ENCODE results near the gene OR51B2. TPM values are rescaled to one million over a fixed set of nuclear protein-coding genes. Genes with fewer than 3 reads are reported as not detected.

The OR51B2 gene, protein sequence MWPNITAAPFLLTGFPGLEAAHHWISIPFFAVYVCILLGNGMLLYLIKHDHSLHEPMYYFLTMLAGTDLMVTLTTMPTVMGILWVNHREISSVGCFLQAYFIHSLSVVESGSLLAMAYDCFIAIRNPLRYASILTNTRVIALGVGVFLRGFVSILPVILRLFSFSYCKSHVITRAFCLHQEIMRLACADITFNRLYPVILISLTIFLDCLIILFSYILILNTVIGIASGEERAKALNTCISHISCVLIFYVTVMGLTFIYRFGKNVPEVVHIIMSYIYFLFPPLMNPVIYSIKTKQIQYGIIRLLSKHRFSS
- not detected in 2 replicates for total RNA-seq (2021)
- long read RNA-seq: 0 reads

DNA sequence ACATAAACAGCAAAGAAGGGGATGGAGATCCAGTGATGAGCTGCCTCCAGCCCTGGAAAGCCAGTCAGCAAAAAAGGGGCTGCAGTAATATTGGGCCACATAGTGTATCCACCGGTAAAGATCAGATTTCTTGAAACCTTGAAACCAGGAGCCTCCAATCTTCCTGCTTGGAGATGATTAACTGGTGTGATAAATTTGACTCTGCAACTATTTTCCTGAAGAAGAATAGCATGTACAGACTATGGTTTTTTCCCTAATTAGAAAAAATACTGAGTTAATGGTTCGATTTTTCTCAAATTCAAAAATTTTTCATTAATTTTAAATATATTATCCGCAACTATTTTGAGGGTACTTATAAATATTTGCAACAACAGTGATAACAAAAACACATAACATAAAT is at the start of gene OR51B2:
Gene OR51B2, minus strand, starts transcription at position 101 of the 400 bp plus-strand sequence. Its CDS starts 0 bp downstream, at position 101.
- Histone ChIP-seq H2BK20ac (ENCODE audit: low read depth, low read length, poor library complexity, severe bottlenecking) (no peak within 1 kb of the TSS), H2AK5ac (ENCODE audit: insufficient read length, low read length) (no peak within 1 kb of the TSS), H2BK15ac (ENCODE audit: low read depth, low read length) (no peak within 1 kb of the TSS), H2BK120ac (ENCODE audit: low read depth, low read length, poor library complexity, severe bottlenecking) (no peak within 1 kb of the TSS), H2BK5ac (ENCODE audit: insufficient read length, low read length) (no peak within 1 kb of the TSS), H4K91ac (ENCODE audit: insufficient read length, low read depth, low read length) (no peak within 1 kb of the TSS), H3K23me2 (ENCODE audit: insufficient read length, low read depth, low read length, poor library complexity, severe bottlenecking) (no peaks in the 10 kb centered on the region), H3K23ac (ENCODE audit: insufficient read length, low read depth, low read length) (no peak within 1 kb of the TSS), H2AFZ (ENCODE audit: low read length) (no peak within 1 kb of the TSS), H3K79me2 (ENCODE audit: insufficient read depth, low read length) (no peaks in the 10 kb centered on the region), H3K18ac (ENCODE audit: insufficient read length, low read depth, low read length) (no peak within 1 kb of the TSS), H3K14ac (ENCODE audit: insufficient read depth, low read length) (no peak within 1 kb of the TSS), H3K27me3 (ENCODE audit: insufficient read depth, low read length) (no peaks in the 10 kb centered on the region), H3K27ac (ENCODE audit: insufficient read length, low read depth, low read length) (no peak within 1 kb of the TSS), H4K20me1 (ENCODE audit: control insufficient read depth, insufficient read depth, insufficient read length) (no peaks in the 10 kb centered on the region), H4K8ac (replicated peaks; ENCODE audit: insufficient read length, low read depth, low read length) (no peak within 1 kb of the TSS), H3K4me1 (ENCODE audit: insufficient read depth, low read length) (no peaks in the 10 kb centered on the region), H3K9me3 (ENCODE audit: control insufficient read depth, low read depth, low read length) (no peaks in the 10 kb centered on the region), H3K4ac (ENCODE audit: low read depth, low read length) (no peak within 1 kb of the TSS), H3K4me2 (ENCODE audit: insufficient read depth, insufficient read length, low read length) (no peak within 1 kb of the TSS), H3K56ac (ENCODE audit: insufficient read length, low read depth, low read length) (no peak within 1 kb of the TSS), H3K79me1 (ENCODE audit: insufficient read depth, low read depth, low read length, poor library complexity, severe bottlenecking) (no peaks in the 10 kb centered on the region), H3T11ph (ENCODE audit: low read length) (no peak within 1 kb of the TSS), H3K9ac (ENCODE audit: extremely low read depth, insufficient read length, low read length) (no peak within 1 kb of the TSS), H2BK12ac (ENCODE audit: insufficient read length, low read depth, low read length) (no peak within 1 kb of the TSS), H4K5ac (ENCODE audit: insufficient read length, low read depth, low read length) (no peak within 1 kb of the TSS)
- Mint-ChIP-seq H3K36me3 (ENCODE audit: insufficient read depth in 1 of 3, low read depth in 3 of 3) (no peaks in the 10 kb centered on the region), H3K9me3 (no peaks in the 10 kb centered on the region), H3K4me1 (no peaks in the 10 kb centered on the region), H3K27me3 (ENCODE audit: low read depth) (no peaks in the 10 kb centered on the region), H3K4me3 (no peak within 1 kb of the TSS), H3K27ac (no peak within 1 kb of the TSS)
- no peak for DNase-seq
- TF ChIP-seq, protein P1, sequence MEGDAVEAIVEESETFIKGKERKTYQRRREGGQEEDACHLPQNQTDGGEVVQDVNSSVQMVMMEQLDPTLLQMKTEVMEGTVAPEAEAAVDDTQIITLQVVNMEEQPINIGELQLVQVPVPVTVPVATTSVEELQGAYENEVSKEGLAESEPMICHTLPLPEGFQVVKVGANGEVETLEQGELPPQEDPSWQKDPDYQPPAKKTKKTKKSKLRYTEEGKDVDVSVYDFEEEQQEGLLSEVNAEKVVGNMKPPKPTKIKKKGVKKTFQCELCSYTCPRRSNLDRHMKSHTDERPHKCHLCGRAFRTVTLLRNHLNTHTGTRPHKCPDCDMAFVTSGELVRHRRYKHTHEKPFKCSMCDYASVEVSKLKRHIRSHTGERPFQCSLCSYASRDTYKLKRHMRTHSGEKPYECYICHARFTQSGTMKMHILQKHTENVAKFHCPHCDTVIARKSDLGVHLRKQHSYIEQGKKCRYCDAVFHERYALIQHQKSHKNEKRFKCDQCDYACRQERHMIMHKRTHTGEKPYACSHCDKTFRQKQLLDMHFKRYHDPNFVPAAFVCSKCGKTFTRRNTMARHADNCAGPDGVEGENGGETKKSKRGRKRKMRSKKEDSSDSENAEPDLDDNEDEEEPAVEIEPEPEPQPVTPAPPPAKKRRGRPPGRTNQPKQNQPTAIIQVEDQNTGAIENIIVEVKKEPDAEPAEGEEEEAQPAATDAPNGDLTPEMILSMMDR (conservative IDR thresholded peaks at IDR 0.05): no peak
- WGBS (ENCODE audit: extremely low coverage, insufficient read length, low lambda C conversion rate): no CpG with 5 or more reads among the region's 3 CpGs
